ENCODE data around the gene CBFA2T2. TPM values are rescaled to one million over a fixed set of nuclear protein-coding genes. Genes with fewer than 3 reads are reported as not detected.
"Not testable (repeated sequence)": the region's sequence is repeated elsewhere in the genome, so short reads cannot be mapped to it uniquely, and the experiment has no call there.

CBFA2T2 gene
- total RNA-seq (2021; ENCODE audit: unreplicated experiment) (16.3 TPM), Bru-seq, nascent RNA (percentile 76 among the genes with signal in this experiment), BruChase-seq, experiment 1, labeled RNA remaining after a 2-hour chase (percentile 72 among the genes with signal in this experiment), BruChase-seq, experiment 2, labeled RNA remaining after a 6-hour chase (percentile 74 among the genes with signal in this experiment)
- 12.5 TPM for polyA plus RNA-seq (2012; ENCODE audit: insufficient read length)
- long read RNA-seq, transcript CBFA2T2-201 (11 exons, 2,864 nt): major isoform, 7 of 43 reads
- long read RNA-seq, partial matches to known transcripts: 6 of 43 reads
- long read RNA-seq, other reads (novel, unspliced or antisense): 30 of 43 reads

DNA sequence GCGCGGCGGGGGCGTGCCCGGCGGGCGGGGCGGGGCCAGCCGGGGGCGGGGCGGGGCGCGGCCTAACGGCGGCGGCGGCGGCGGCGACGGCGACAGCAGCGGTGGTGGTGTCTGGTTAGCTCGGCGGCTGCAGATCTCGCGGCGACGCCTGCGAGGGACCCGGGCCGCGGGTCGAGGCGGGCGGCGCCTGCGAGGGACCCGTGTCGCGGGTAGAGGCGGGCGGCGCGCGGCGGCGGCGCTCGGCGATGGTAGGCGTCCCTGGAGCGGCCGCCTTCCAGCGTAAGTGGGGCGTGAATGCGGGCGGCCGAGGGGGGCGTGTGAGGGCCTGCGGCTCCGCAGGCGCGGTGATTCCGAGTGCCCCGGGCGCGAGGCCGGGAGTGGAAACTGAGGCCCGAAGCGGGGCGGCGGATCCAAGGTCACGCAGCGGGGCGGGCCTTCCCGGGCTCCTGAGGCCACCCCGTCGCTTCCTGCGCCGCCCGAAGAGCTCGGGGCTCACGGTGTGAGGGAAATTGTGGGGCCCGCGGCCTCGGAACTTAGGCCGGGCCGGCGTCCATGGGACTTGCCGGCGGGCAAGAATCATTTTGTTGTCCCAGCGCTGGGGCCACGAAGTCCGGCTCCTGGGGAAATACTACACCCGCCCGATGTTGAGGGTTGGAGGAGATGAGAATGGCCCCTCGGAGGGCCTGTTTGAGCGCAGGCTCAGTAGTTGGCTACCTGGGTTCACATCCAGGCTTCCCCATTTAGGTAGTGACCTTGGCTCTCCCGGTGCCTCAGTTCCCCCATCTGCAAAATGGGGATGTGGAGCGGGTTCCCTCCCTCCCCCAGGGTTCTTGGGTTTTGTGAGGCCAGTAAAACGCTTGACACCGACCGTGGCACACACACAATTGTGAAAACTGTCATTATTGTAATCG lies at the start of gene CBFA2T2:
TSS of gene CBFA2T2 (plus strand) at position 74 of the 911 bp plus-strand sequence. CDS start at position 246, 172 bp downstream.
- Histone ChIP-seq H3K9me3 (ENCODE audit: control insufficient read depth, insufficient read depth, low read depth, low read length) (no peaks in the 10 kb centered on the region), H3K4me1 (ENCODE audit: control insufficient read depth, insufficient read depth, low read length) (peaks cover 4% of the 10 kb centered on the region; the same call in 1 of the 2 replicates), H3K27me3 (ENCODE audit: control insufficient read depth, insufficient read depth, low read length) (no peaks in the 10 kb centered on the region), H3K27ac (ENCODE audit: low read length) (peak within 1 kb of the TSS; percentile 77), H3K4me3 (ENCODE audit: low read depth in 2 of 2, low read length in 2 of 2) (peak within 1 kb of the TSS; percentile 74 to 95), H3K36me3 (ENCODE audit: control insufficient read depth, insufficient read depth, low read length) (no peaks in the 10 kb centered on the region)
- DNase-seq (ENCODE audit: low read depth, low spot score) (no peak), ATAC-seq (peak; percentile 87)
- ChIA-PET CTCF (interaction anchor here (0.7 kb wide), 1 partner anchor 46 kb away, joined by 3 read pairs; no protein-coding TSS in a partner anchor), POLR2A (interaction anchor here (1.0 kb wide), 1 partner anchor 18 kb away, joined by 5 read pairs; no protein-coding TSS in a partner anchor)
- TF ChIP-seq, protein P1, sequence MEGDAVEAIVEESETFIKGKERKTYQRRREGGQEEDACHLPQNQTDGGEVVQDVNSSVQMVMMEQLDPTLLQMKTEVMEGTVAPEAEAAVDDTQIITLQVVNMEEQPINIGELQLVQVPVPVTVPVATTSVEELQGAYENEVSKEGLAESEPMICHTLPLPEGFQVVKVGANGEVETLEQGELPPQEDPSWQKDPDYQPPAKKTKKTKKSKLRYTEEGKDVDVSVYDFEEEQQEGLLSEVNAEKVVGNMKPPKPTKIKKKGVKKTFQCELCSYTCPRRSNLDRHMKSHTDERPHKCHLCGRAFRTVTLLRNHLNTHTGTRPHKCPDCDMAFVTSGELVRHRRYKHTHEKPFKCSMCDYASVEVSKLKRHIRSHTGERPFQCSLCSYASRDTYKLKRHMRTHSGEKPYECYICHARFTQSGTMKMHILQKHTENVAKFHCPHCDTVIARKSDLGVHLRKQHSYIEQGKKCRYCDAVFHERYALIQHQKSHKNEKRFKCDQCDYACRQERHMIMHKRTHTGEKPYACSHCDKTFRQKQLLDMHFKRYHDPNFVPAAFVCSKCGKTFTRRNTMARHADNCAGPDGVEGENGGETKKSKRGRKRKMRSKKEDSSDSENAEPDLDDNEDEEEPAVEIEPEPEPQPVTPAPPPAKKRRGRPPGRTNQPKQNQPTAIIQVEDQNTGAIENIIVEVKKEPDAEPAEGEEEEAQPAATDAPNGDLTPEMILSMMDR (IDR thresholded peaks at IDR 0.05): no peak
- TF ChIP-seq, protein P2, sequence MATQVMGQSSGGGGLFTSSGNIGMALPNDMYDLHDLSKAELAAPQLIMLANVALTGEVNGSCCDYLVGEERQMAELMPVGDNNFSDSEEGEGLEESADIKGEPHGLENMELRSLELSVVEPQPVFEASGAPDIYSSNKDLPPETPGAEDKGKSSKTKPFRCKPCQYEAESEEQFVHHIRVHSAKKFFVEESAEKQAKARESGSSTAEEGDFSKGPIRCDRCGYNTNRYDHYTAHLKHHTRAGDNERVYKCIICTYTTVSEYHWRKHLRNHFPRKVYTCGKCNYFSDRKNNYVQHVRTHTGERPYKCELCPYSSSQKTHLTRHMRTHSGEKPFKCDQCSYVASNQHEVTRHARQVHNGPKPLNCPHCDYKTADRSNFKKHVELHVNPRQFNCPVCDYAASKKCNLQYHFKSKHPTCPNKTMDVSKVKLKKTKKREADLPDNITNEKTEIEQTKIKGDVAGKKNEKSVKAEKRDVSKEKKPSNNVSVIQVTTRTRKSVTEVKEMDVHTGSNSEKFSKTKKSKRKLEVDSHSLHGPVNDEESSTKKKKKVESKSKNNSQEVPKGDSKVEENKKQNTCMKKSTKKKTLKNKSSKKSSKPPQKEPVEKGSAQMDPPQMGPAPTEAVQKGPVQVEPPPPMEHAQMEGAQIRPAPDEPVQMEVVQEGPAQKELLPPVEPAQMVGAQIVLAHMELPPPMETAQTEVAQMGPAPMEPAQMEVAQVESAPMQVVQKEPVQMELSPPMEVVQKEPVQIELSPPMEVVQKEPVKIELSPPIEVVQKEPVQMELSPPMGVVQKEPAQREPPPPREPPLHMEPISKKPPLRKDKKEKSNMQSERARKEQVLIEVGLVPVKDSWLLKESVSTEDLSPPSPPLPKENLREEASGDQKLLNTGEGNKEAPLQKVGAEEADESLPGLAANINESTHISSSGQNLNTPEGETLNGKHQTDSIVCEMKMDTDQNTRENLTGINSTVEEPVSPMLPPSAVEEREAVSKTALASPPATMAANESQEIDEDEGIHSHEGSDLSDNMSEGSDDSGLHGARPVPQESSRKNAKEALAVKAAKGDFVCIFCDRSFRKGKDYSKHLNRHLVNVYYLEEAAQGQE (IDR thresholded peaks at IDR 0.05; ENCODE audit: insufficient read depth in 1 of 2, low read depth in 2 of 2, low read length in 1 of 2): no peak
- TF ChIP-seq POLR2AphosphoS5 (IDR thresholded peaks at IDR 0.05; ENCODE audit: low read depth, low read length) (peak; percentile 0; the same call in 1 of the 2 replicates), TCF7L2 (IDR thresholded peaks at IDR 0.05; ENCODE audit: low read depth, low read length) (no peak), SIN3A (IDR thresholded peaks at IDR 0.05; ENCODE audit: borderline replicate concordance, insufficient read depth, low read depth, low read length) (0 out of 2 replicates have a peak, but pooled peaks have one; percentile 59)
- BruUV-seq (replicated peaks): no TSS peak
- intact Hi-C loops (cut with micrococcal nuclease; ENCODE audit: unreplicated experiment): no loop called here
- in situ Hi-C loops (cut with HindIII; ENCODE audit: low pct_unique_long_range_greater_than_20kb, low sequenced_read_pairs): no loop called here

DNA sequence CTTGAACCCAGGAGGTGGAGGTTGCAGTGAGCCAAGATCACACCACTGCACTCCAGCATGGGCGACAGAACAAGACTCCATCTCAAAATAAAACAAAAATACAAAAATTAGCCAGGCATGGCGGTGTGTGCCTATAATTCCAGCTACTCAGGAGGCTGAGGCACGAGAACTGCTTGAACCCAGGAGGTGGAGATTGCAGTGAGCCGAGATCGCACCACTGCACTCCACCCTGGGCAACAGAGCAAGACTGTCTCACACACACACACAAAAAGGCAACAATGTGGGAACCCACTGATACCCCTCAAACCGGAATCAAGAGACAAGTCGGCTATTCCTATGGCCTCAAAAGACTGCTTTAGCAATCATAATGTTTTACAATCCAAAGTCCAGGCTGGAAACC lies 49.3 kb upstream of the CBFA2T2 start:
- DNase-seq (ENCODE audit: low read depth, low spot score); POLR2A ChIA-PET; intact Hi-C loops (cut with micrococcal nuclease; ENCODE audit: unreplicated experiment); H3K36me3 ChIP-seq (ENCODE audit: control insufficient read depth, insufficient read depth, low read length); BruUV-seq (replicated peaks); H3K4me3 ChIP-seq (ENCODE audit: low read depth in 2 of 2, low read length in 2 of 2); H3K4me1 ChIP-seq (ENCODE audit: control insufficient read depth, insufficient read depth, low read length); in situ Hi-C loops (cut with HindIII; ENCODE audit: low pct_unique_long_range_greater_than_20kb, low sequenced_read_pairs); ATAC-seq; CTCF ChIA-PET; H3K9me3 ChIP-seq (ENCODE audit: control insufficient read depth, insufficient read depth, low read depth, low read length); H3K27me3 ChIP-seq (ENCODE audit: control insufficient read depth, insufficient read depth, low read length); H3K27ac ChIP-seq (ENCODE audit: low read length): not testable (repeated sequence)

Measured in Panc1 (cell line).